H1 (cell line): ENCODE measurements around the gene OR52W1. TPM values are rescaled to one million over a fixed set of nuclear protein-coding genes. Genes with fewer than 3 reads are reported as not detected.

Source experiments
- CTCF ChIA-PET: fragments of 300-600 bp; sonication (Branson Sonifier 250); formaldehyde crosslinking; loops from one replicate; lab custom pipeline; 2021; ENCODE audit not compliant: partially characterized antibody; lab: Charles Lee
- POLR2A ChIA-PET: fragments of 300-600 bp; sonication (Branson Sonifier 250); formaldehyde crosslinking; loops from one replicate; lab custom pipeline; 2021; ENCODE audit warnings: inconsistent platforms; ENCODE audit not compliant: partially characterized antibody; lab: Charles Lee
- DNase-seq, 2 experiments: peaks; one replicate each; pipeline versions ENCODE4 v3.0.0 to v3.0.0-alpha.2; 2010 to 2022; ENCODE audit warnings: low spot score in 2 of 2, low read depth in 1 of 2, mixed read lengths in 1 of 2
- FAIRE-seq: peaks from 2 replicates; lab custom pipeline; 2011; peaks lifted over from hg19 to GRCh38; lab: Jason Lieb, UNC
- H2AFZ ChIP-seq: 2 replicates; pipeline ENCODE4 v1.8.1; 2012; ENCODE audit warnings: low read length, inconsistent platforms
- H2AK5ac ChIP-seq: 2 replicates; pipeline ENCODE4 v1.6.1; 2013; ENCODE audit warnings: low read depth, low read length
- H2BK120ac ChIP-seq: replicated peaks from 2 replicates; pipeline ENCODE3; 2013; ENCODE audit warnings: low read depth, low read length, inconsistent platforms
- H2BK12ac ChIP-seq: 2 replicates; pipeline ENCODE4 v1.6.1; 2013; ENCODE audit warnings: low read depth, low read length
- H2BK15ac ChIP-seq: 2 replicates; pipeline ENCODE4 v1.6.1; 2013; ENCODE audit warnings: low read length
- H2BK20ac ChIP-seq: 2 replicates; pipeline ENCODE4 v1.6.1; 2013; ENCODE audit warnings: low read length
- H2BK5ac ChIP-seq: 2 replicates; pipeline ENCODE4 v1.6.1; 2013; ENCODE audit warnings: low read depth, low read length
- H3K14ac ChIP-seq: 2 replicates; pipeline ENCODE4 v1.6.1; 2013; ENCODE audit warnings: inconsistent platforms; ENCODE audit not compliant: insufficient read length
- H3K18ac ChIP-seq: 2 replicates; pipeline ENCODE4 v1.6.1; 2013; ENCODE audit warnings: low read length; ENCODE audit errors: extremely low read depth
- H3K23ac ChIP-seq: 2 replicates; pipeline ENCODE4 v1.6.1; 2013; ENCODE audit warnings: inconsistent platforms; ENCODE audit not compliant: insufficient read length
- H3K23me2 ChIP-seq: 2 replicates; pipeline ENCODE4 v1.6.1; 2013; ENCODE audit warnings: low read depth, low read length
- H3K27ac ChIP-seq: 2 replicates; pipeline ENCODE4 v1.6.1; 2011; ENCODE audit warnings: low read depth, low read length, inconsistent platforms
- H3K27me3 ChIP-seq, 4 experiments: replicated peaks in 1 of 4; 1 replicate in 1 of 4; 2 replicates in 3 of 4; pipeline versions ENCODE4 v1.6.1 to v1.8.1; 2011 to 2013; ENCODE audit warnings: low read length in 3 of 4, mild to moderate bottlenecking in 3 of 4, inconsistent platforms in 2 of 4, mixed read lengths in 2 of 4, moderate library complexity in 1 of 4; ENCODE audit not compliant: control insufficient read depth in 3 of 4, insufficient read depth in 3 of 4; ENCODE audit errors: extremely low read depth in 1 of 4
- H3K36me3 ChIP-seq, 4 experiments: 2 replicates each; pipeline versions ENCODE4 v1.6.1 to v1.8.1; 2011 to 2013; ENCODE audit warnings: mild to moderate bottlenecking in 4 of 4, low read length in 3 of 4, moderate library complexity in 2 of 4, control low read depth in 1 of 4, inconsistent platforms in 1 of 4; ENCODE audit not compliant: insufficient read depth in 4 of 4, control insufficient read depth in 2 of 4
- H3K4ac ChIP-seq: replicated peaks from 2 replicates; pipeline ENCODE3; 2013; ENCODE audit warnings: low read length, low read depth, mixed read lengths, inconsistent platforms; ENCODE audit not compliant: insufficient read length
- H3K4me1 ChIP-seq, 4 experiments: replicated peaks in 1 of 4; 1 replicate in 1 of 4; 2 replicates in 3 of 4; pipeline versions ENCODE4 v1.6.1 to v1.8.1; 2011 to 2013; ENCODE audit warnings: low read length in 3 of 4, inconsistent platforms in 2 of 4, mixed read lengths in 1 of 4; ENCODE audit not compliant: insufficient read depth in 4 of 4, control insufficient read depth in 3 of 4
- H3K4me2 ChIP-seq, 2 experiments: 2 replicates each; pipeline versions ENCODE4 v1.6.1 to v1.8.1; 2011 to 2013; ENCODE audit warnings: low read depth in 2 of 2, low read length in 2 of 2, control low read depth in 1 of 2, inconsistent platforms in 1 of 2, mild to moderate bottlenecking in 1 of 2; ENCODE audit not compliant: insufficient read depth in 1 of 2
- H3K4me3 ChIP-seq, 4 experiments: fragments of 200-600, 300-600 bp in 1 of 4; sonication (generic), shearing (Covaris generic), sonication (Bioruptor Twin) in 1 of 4; 2 replicates each; pipeline versions ENCODE4 v1.5.1 to v1.8.1; 2011 to 2016; ENCODE audit warnings: low read length in 4 of 4, low read depth in 3 of 4, control low read depth in 2 of 4, inconsistent platforms in 2 of 4, mild to moderate bottlenecking in 2 of 4, mixed read lengths in 1 of 4, moderate library complexity in 1 of 4; ENCODE audit not compliant: insufficient read depth in 2 of 4; ENCODE audit errors: extremely low read depth in 1 of 4
- H3K56ac ChIP-seq: replicated peaks from 2 replicates; pipeline ENCODE3; 2013; ENCODE audit warnings: low read depth, mild to moderate bottlenecking, mixed read lengths, low read length, inconsistent platforms; ENCODE audit not compliant: insufficient read length
- H3K79me1 ChIP-seq: 2 replicates; pipeline ENCODE4 v1.6.1; 2013; ENCODE audit warnings: low read depth, low read length, control low read depth
- H3K79me2 ChIP-seq, 2 experiments: 2 replicates each; pipeline versions ENCODE4 v1.6.1 to v1.8.1; 2012 to 2013; ENCODE audit warnings: low read length in 2 of 2, mild to moderate bottlenecking in 2 of 2, inconsistent platforms in 1 of 2; ENCODE audit not compliant: insufficient read depth in 2 of 2, control insufficient read depth in 1 of 2
- H3K9ac ChIP-seq, 4 experiments: replicated peaks in 1 of 4; 1 replicate in 1 of 4; 2 replicates in 3 of 4; pipeline versions ENCODE4 v1.6.1 to v1.8.1; 2011 to 2013; ENCODE audit warnings: low read depth in 3 of 4, low read length in 3 of 4, control low read depth in 2 of 4, mild to moderate bottlenecking in 2 of 4, moderate library complexity in 2 of 4, inconsistent platforms in 1 of 4; ENCODE audit errors: extremely low read depth in 1 of 4
- H3K9me3 ChIP-seq, 2 experiments: 2 replicates each; pipeline versions ENCODE4 v1.6.1 to v1.8.1; 2012 to 2013; ENCODE audit warnings: mild to moderate bottlenecking in 2 of 2, moderate library complexity in 2 of 2, control low read depth in 1 of 2, inconsistent platforms in 1 of 2, low read depth in 1 of 2, low read length in 1 of 2, mixed read lengths in 1 of 2; ENCODE audit not compliant: insufficient read depth in 2 of 2
- H4K20me1 ChIP-seq, 2 experiments: replicated peaks in 1 of 2; 2 replicates each; pipeline versions ENCODE3 to v1.8.1; 2011 to 2013; ENCODE audit warnings: inconsistent platforms in 2 of 2, low read length in 2 of 2, mild to moderate bottlenecking in 1 of 2; ENCODE audit not compliant: insufficient read depth in 2 of 2, control insufficient read depth in 1 of 2
- H4K5ac ChIP-seq: 2 replicates; pipeline ENCODE4 v1.6.1; 2013; ENCODE audit warnings: low read length, low read depth, mixed read lengths, inconsistent platforms; ENCODE audit not compliant: insufficient read length
- H4K8ac ChIP-seq: 2 replicates; pipeline ENCODE4 v1.8.0; 2013; ENCODE audit warnings: mild to moderate bottlenecking, moderate library complexity, low read length, inconsistent platforms; ENCODE audit not compliant: insufficient read depth; ENCODE audit errors: extremely low read depth
- H4K91ac ChIP-seq: replicated peaks from 2 replicates; pipeline ENCODE3; 2013; ENCODE audit warnings: low read length, mixed read lengths, inconsistent platforms; ENCODE audit not compliant: insufficient read length
- EGR1 ChIP-seq: IDR thresholded peaks from 2 replicates; pipeline ENCODE4 v1.6.1; 2011; ENCODE audit warnings: low read depth, low read length, borderline replicate concordance
- EP300 ChIP-seq, 2 experiments: IDR thresholded peaks; 1 replicate in 1 of 2; 2 replicates in 1 of 2; pipeline ENCODE4 v1.6.1; 2011 to 2012; ENCODE audit warnings: low read depth in 2 of 2, low read length in 2 of 2, mild to moderate bottlenecking in 2 of 2, borderline replicate concordance in 1 of 2, inconsistent platforms in 1 of 2, moderate library complexity in 1 of 2
- EZH2 ChIP-seq: fragments of 200-600 bp; sonication (generic); IDR thresholded peaks from 2 replicates; pipeline ENCODE4 v1.7.1; 2012; ENCODE audit warnings: low read depth, mild to moderate bottlenecking, moderate library complexity, low read length, inconsistent platforms; ENCODE audit not compliant: severe bottlenecking
- PHF8 ChIP-seq: fragments of 200-600 bp; sonication (generic); conservative IDR thresholded peaks from 2 replicates; pipeline ENCODE4 v1.7.1; 2012; ENCODE audit warnings: low read depth, mild to moderate bottlenecking, inconsistent platforms, low read length, moderate library complexity
- SP2 ChIP-seq: IDR thresholded peaks from 2 replicates; pipeline ENCODE4 v1.6.1; 2012; ENCODE audit warnings: mild to moderate bottlenecking, low read length, inconsistent platforms
- SUZ12 ChIP-seq: fragments of 200-600 bp; sonication (generic); IDR thresholded peaks from 2 replicates; pipeline ENCODE4 v1.6.1; 2012; ENCODE audit warnings: mild to moderate bottlenecking, inconsistent platforms, low read length, moderate library complexity, mixed read lengths
- TBP ChIP-seq: IDR thresholded peaks from 2 replicates; pipeline ENCODE4 v1.6.1; 2011; ENCODE audit warnings: low read depth, low read length, improper control_type of control experiment
- WGBS, 2 experiments: shearing (Covaris generic) in 1 of 2; methylation state at CpG; one replicate each; pipeline versions ENCODE4 v1.1.6 to v1.1.7; 2013 to 2015; ENCODE audit warnings: low lambda C conversion rate in 2 of 2, mixed read lengths in 2 of 2, inconsistent platforms in 1 of 2, low coverage in 1 of 2, missing lambda C conversion rate in 1 of 2; ENCODE audit not compliant: insufficient replicate concordance in 2 of 2, insufficient coverage in 1 of 2, insufficient read length in 1 of 2; ENCODE audit errors: extremely low coverage in 1 of 2, missing lambda C conversion rate in 1 of 2; 5-methylcytosine and 5-hydroxymethylcytosine counted together
- polyA plus RNA-seq, 7 experiments: library from polyadenylated mRNA; depleted of rRNA in 3 of 7; stranded (reverse) in 5 of 7; unstranded in 2 of 7; fragments of >200 nt in 5 of 7; fragments of 200-250 nt in 2 of 7; gene quantifications; 1 replicate in 5 of 7; 2 replicates in 1 of 7; 4 replicates in 1 of 7; pipeline versions ENCODE4 v1.2.1 to v1.2.3, GENCODE V29; 2011 to 2013; ENCODE audit warnings: missing spikeins in 2 of 7, mixed read lengths in 2 of 7
- total RNA-seq: library from RNA; stranded (reverse); fragmentation: NEBNext Ultra II Directional; extraction: Animal tissue kit (Norgen Biotek cat#: 25700); gene quantifications from 2 replicates; pipeline ENCODE4 v1.2.1, GENCODE V29; 2021
- TF ChIP-seq, protein P1 (sequence below): IDR thresholded peaks from 2 replicates; pipeline ENCODE4 v1.6.1; 2012; ENCODE audit warnings: low read length, inconsistent platforms

The OR52W1 gene
- total and polyA plus RNA-seq, 2 of the 8 experiments (the other 6 are each of a cell fraction or from before 2014, with no cell fraction given), result not detected

DNA sequence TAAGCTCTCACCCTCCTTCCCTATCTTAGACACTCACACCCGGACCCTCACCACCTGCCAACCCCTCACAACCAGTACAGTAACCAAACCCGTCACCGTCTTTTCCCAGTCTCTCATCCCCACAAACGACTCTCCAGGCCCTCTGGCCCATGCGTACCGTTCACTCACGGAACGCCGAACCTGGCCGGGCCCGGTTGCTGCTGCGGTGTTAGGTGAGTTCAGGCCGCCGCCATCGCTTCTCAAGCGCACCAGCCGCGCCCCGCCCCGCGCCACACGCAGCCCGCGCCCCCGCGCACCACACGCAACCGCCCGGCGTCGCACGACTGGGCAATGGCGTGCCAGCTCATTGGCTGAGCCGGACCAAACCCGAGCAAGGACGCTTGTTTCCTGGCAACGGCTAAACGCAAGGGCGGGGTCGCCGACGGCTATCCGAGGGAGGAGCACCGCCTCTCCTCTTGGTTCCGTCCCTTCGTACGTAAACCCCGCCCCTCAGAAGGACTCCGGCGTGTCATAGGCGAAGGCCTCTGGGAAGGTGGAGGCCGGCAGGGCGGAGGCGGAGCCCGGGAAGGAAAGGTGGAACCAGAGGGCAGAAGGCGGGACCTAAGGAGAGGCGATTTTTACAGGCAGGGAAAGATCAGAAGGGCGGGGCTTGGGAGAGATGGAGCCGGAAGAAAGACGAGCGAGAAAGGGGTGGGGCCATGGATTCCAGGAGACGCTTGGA lies 35.5 kb downstream of the OR52W1 start, which contains the start of gene FHIP1B:
TSS of gene FHIP1B (minus strand) at position 250 of the 721 bp plus-strand sequence. CDS start 10,120 bp downstream, outside the sequence.
- Histone ChIP-seq H3K27me3 (0 out of 7 replicates have a peak, but pooled peaks cover 0 to 2% (median 0%) of the 10 kb centered on the region in 4 experiments), H4K8ac (peak within 1 kb of the TSS; percentile 88; the same call in 1 of the 2 replicates), H3K9me3 (no peaks in the 10 kb centered on the region), H3K9ac (peak within 1 kb of the TSS; percentile 64 to 87 (median 86)), H3K4me2 (peak within 1 kb of the TSS; percentile 81 to 94), H2AFZ (peak within 1 kb of the TSS; percentile 94; the same call in 1 of the 2 replicates), H3K27ac (peak within 1 kb of the TSS; percentile 61), H3K23me2 (peaks cover 9% of the 10 kb centered on the region), H3K56ac (peak within 1 kb of the TSS; percentile 74), H3K4ac (peak within 1 kb of the TSS; percentile 82), H4K5ac (peak within 1 kb of the TSS; percentile 84), H2AK5ac (no peak within 1 kb of the TSS), H3K14ac (no peak within 1 kb of the TSS), H4K20me1 (peaks cover 2 to 4% of the 10 kb centered on the region in 2 experiments), H2BK15ac (peak within 1 kb of the TSS; percentile 72; the same call in 1 of the 2 replicates), H2BK120ac (no peak within 1 kb of the TSS), H2BK12ac (peak within 1 kb of the TSS; percentile 60; the same call in 1 of the 2 replicates), H2BK20ac (no peak within 1 kb of the TSS), H3K79me2 (peaks cover 3 to 42% of the 10 kb centered on the region in 2 experiments; a peak in 3 of 4 replicates), H2BK5ac (peak within 1 kb of the TSS; percentile 75; the same call in 1 of the 2 replicates), H3K79me1 (peaks cover 2% of the 10 kb centered on the region; the same call in 1 of the 2 replicates), H4K91ac (peak within 1 kb of the TSS; percentile 66), H3K4me1 (peaks cover 0 to 5% (median 2%) of the 10 kb centered on the region in 4 experiments; a peak in 2 of 7 replicates), H3K4me3 (peak within 1 kb of the TSS; percentile 88 to 98 (median 94)), H3K36me3 (no peaks in the 10 kb centered on the region), H3K18ac (peak within 1 kb of the TSS; percentile 90), H3K23ac (no peak within 1 kb of the TSS)
- 3% methylated on average over 57 of the region's 62 CpGs; no CpG with 5 or more reads in 1 of the 2 experiments for WGBS, 2 experiments
- ChIA-PET POLR2A (interaction anchor here (0.6 to 1.7 kb wide), 8 partner anchors 9 to 765 kb away, joined by 3 to 4 read pairs (median 3); partner anchors contain the start of gene CAVIN3), CTCF (interaction anchor here (0.9 to 7.1 kb wide), 8 partner anchors 16 to 242 kb away, joined by 3 to 51 read pairs (median 5); partner anchors contain the start of gene CCKBR)
- FAIRE-seq, result peak; percentile 86
- peak; percentile 97 to 100 for DNase-seq
- 0 out of 2 replicates have a peak, but pooled peaks have one; percentile 51 for TF ChIP-seq TBP
- no peak for TF ChIP-seq EP300 (IDR thresholded peaks at IDR 0.05; ENCODE audit: borderline replicate concordance in 1 of 2, low read depth in 2 of 2, low read length in 2 of 2)
- TF ChIP-seq SP2, result no peak
- no peak for TF ChIP-seq SUZ12
- TF ChIP-seq, protein P1, sequence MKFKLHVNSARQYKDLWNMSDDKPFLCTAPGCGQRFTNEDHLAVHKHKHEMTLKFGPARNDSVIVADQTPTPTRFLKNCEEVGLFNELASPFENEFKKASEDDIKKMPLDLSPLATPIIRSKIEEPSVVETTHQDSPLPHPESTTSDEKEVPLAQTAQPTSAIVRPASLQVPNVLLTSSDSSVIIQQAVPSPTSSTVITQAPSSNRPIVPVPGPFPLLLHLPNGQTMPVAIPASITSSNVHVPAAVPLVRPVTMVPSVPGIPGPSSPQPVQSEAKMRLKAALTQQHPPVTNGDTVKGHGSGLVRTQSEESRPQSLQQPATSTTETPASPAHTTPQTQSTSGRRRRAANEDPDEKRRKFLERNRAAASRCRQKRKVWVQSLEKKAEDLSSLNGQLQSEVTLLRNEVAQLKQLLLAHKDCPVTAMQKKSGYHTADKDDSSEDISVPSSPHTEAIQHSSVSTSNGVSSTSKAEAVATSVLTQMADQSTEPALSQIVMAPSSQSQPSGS, result no peak
- peak; percentile 66 for TF ChIP-seq PHF8
- no peak for TF ChIP-seq EZH2
- peak; percentile 93 for TF ChIP-seq EGR1
